HEK293 (cell line): ENCODE data around the gene DNAH1.

Experiments
- CTCF ChIA-PET: fragments of 350-600 bp; formaldehyde crosslinking; extraction: SDS; loops from one replicate; lab custom pipeline; 2021; ENCODE audit warnings: antibody characterized with exemption; lab: Yijun Ruan, JAX
- POLR2A ChIA-PET: fragments of 300-600 bp; formaldehyde crosslinking; extraction: SDS; loops from one replicate; lab custom pipeline; 2020; ENCODE audit warnings: antibody characterized with exemption, inconsistent platforms; lab: Yijun Ruan, JAX
- H3K27ac ChIP-seq: fragments of 200-500 bp; sonication (Bioruptor generic); 2 replicates; pipeline ENCODE4 v1.5.1; 2014; ENCODE audit warnings: low read depth, low read length, control low read depth, inconsistent platforms; ENCODE audit errors: extremely low read depth
- H3K36me3 ChIP-seq, 2 experiments: fragments of 200-500 bp in 1 of 2; sonication (Bioruptor generic) in 1 of 2; 1 replicate in 1 of 2; 2 replicates in 1 of 2; pipeline ENCODE4 v1.5.1; 2014 to 2017; ENCODE audit warnings: inconsistent platforms in 2 of 2, low read length in 2 of 2; ENCODE audit not compliant: control insufficient read depth in 2 of 2, insufficient read depth in 1 of 2
- H3K4me1 ChIP-seq: fragments of 200-500 bp; sonication (Bioruptor generic); 2 replicates; pipeline ENCODE4 v1.5.1; 2014; ENCODE audit warnings: mild to moderate bottlenecking, low read length, inconsistent platforms; ENCODE audit not compliant: control insufficient read depth, insufficient read depth
- H3K4me3 ChIP-seq: 2 replicates; pipeline ENCODE4 v1.5.1; 2011; ENCODE audit warnings: low read depth, mild to moderate bottlenecking, control low read depth, low read length, moderate library complexity
- H3K9me3 ChIP-seq: fragments of 200-500 bp; sonication (Bioruptor generic); 2 replicates; pipeline ENCODE4 v1.5.1; 2014; ENCODE audit warnings: low read depth, low read length, inconsistent platforms; ENCODE audit not compliant: control insufficient read depth, insufficient read depth
- BCL11B ChIP-seq: fragments of 450-650 bp; formaldehyde crosslinking; IDR thresholded peaks from 2 replicates; pipeline ENCODE4 v1.5.1; 2016; ENCODE audit warnings: low read depth, missing biosample characterization, missing genetic modification characterization
- MEIS1 ChIP-seq: sonication (generic); formaldehyde crosslinking; IDR thresholded peaks from 2 replicates; pipeline ENCODE4 v1.8.1; 2022; ENCODE audit warnings: missing genetic modification reagents, mild to moderate bottlenecking, borderline replicate concordance
- PBX3 ChIP-seq: sonication (generic); formaldehyde crosslinking; IDR thresholded peaks from 2 replicates; pipeline ENCODE4 v1.8.1; 2022; ENCODE audit warnings: mild to moderate bottlenecking, moderate library complexity, missing genetic modification reagents
- TCF7L2 ChIP-seq: IDR thresholded peaks from 2 replicates; pipeline ENCODE4 v1.6.1; 2011; ENCODE audit warnings: low read depth, mild to moderate bottlenecking, inconsistent platforms, low read length, moderate library complexity, borderline replicate concordance
- TSHZ1 ChIP-seq: fragments of 450-650 bp; formaldehyde crosslinking; IDR thresholded peaks from 2 replicates; pipeline ENCODE4 v1.5.1; 2016; ENCODE audit warnings: missing biosample characterization, missing genetic modification characterization, borderline replicate concordance
- ZBTB44 ChIP-seq: fragments of 450-650 bp; IDR thresholded peaks from 2 replicates; pipeline ENCODE4 v1.5.1; 2018; ENCODE audit warnings: missing biosample characterization, mild to moderate bottlenecking, missing genetic modification characterization
- ZFP41 ChIP-seq: fragments of 450-650 bp; formaldehyde crosslinking; IDR thresholded peaks from 2 replicates; pipeline ENCODE4 v1.5.1; 2016; ENCODE audit warnings: missing biosample characterization, missing genetic modification characterization, borderline replicate concordance
- ZNF138 ChIP-seq: fragments of 450-650 bp; formaldehyde crosslinking; IDR thresholded peaks from 2 replicates; pipeline ENCODE4 v1.5.1; 2016; ENCODE audit warnings: missing biosample characterization, missing genetic modification characterization, borderline replicate concordance
- ZNF157 ChIP-seq: fragments of 450-650 bp; formaldehyde crosslinking; IDR thresholded peaks from 2 replicates; pipeline ENCODE4 v1.5.1; 2016; ENCODE audit warnings: missing biosample characterization, missing genetic modification characterization
- ZNF19 ChIP-seq: fragments of 450-650 bp; formaldehyde crosslinking; IDR thresholded peaks from 2 replicates; pipeline ENCODE4; 2016; ENCODE audit warnings: missing biosample characterization, missing genetic modification characterization, low read depth
- ZNF2 ChIP-seq: fragments of 450-650 bp; formaldehyde crosslinking; IDR thresholded peaks from 2 replicates; pipeline ENCODE4 v1.5.1; 2016; ENCODE audit warnings: missing biosample characterization, missing genetic modification characterization
- ZNF214 ChIP-seq: fragments of 450-650 bp; formaldehyde crosslinking; IDR thresholded peaks from 2 replicates; pipeline ENCODE4 v1.5.1; 2017; ENCODE audit warnings: missing biosample characterization, mild to moderate bottlenecking, missing genetic modification characterization, borderline replicate concordance
- ZNF280C ChIP-seq: fragments of 450-650 bp; formaldehyde crosslinking; IDR thresholded peaks from 2 replicates; pipeline ENCODE4 v1.5.1; 2016; ENCODE audit warnings: missing biosample characterization, missing genetic modification characterization
- ZNF302 ChIP-seq: fragments of 450-650 bp; formaldehyde crosslinking; IDR thresholded peaks from 2 replicates; pipeline ENCODE4 v1.5.1; 2016; ENCODE audit warnings: missing biosample characterization, missing genetic modification characterization, low read depth
- ZNF449 ChIP-seq: fragments of 450-650 bp; formaldehyde crosslinking; IDR thresholded peaks from 2 replicates; pipeline ENCODE4 v1.5.1; 2017; ENCODE audit warnings: missing biosample characterization, mild to moderate bottlenecking, missing genetic modification characterization, moderate library complexity
- ZNF501 ChIP-seq: fragments of 450-650 bp; formaldehyde crosslinking; IDR thresholded peaks from 2 replicates; pipeline ENCODE4 v1.5.1; 2016; ENCODE audit warnings: missing biosample characterization, missing genetic modification characterization
- ZNF639 ChIP-seq: fragments of 450-650 bp; formaldehyde crosslinking; IDR thresholded peaks from 2 replicates; pipeline ENCODE4 v1.5.1; 2016; ENCODE audit warnings: missing biosample characterization, missing genetic modification characterization
- ZNF664 ChIP-seq: fragments of 450-650 bp; formaldehyde crosslinking; IDR thresholded peaks from 2 replicates; pipeline ENCODE4 v1.5.1; 2016; ENCODE audit warnings: missing biosample characterization, missing genetic modification characterization
- ZNF704 ChIP-seq: fragments of 450-650 bp; formaldehyde crosslinking; IDR thresholded peaks from 2 replicates; pipeline ENCODE4 v1.5.1; 2016; ENCODE audit warnings: missing biosample characterization, missing genetic modification characterization
- ZNF830 ChIP-seq: fragments of 450-650 bp; IDR thresholded peaks from 2 replicates; pipeline ENCODE4 v1.5.0; 2018; ENCODE audit warnings: missing biosample characterization, missing genetic modification characterization, low read depth, mild to moderate bottlenecking, moderate library complexity

Gene DNAH1

GRCh38 chr3:52277071-52277964, 38.8 kb upstream of the DNAH1 start (continued):
- TF ChIP-seq BCL11B (tag by site-specific recombination) (peak; percentile 14), ZNF19 (no peak), ZNF704 (tag by site-specific recombination) (no peak), ZNF449 (tag by site-specific recombination) (no peak), ZBTB44 (tag by site-specific recombination) (no peak)

GRCh38 chr3:52277972-52278509, 38.1 kb upstream of the DNAH1 start:
- ChIA-PET POLR2A (interaction anchor here (0.7 to 2.3 kb wide), 5 partner anchors 9 to 336 kb away, joined by 3 to 23 read pairs (median 3); partner anchors contain the start of genes GLYCTK, PARP3, PPM1M and RRP9), CTCF (interaction anchor here (0.6 to 1.3 kb wide), 8 partner anchors 9 to 323 kb away, joined by 3 to 6 read pairs (median 4); partner anchors contain the start of gene GPR62)
- peak overlapping the region; percentile 82 for H3K4me3 ChIP-seq
- H3K4me1 ChIP-seq: no peaks in the 10 kb centered on the region
- H3K36me3 ChIP-seq: peaks cover 7 to 33% of the 10 kb centered on the region in 2 experiments; a peak in 2 of 3 replicates
- peak overlapping the region; percentile 95 for H3K27ac ChIP-seq
- H3K9me3 ChIP-seq: no peaks in the 10 kb centered on the region
- no peak for TF ChIP-seq TCF7L2
- TF ChIP-seq BCL11B (tag by site-specific recombination): 0 out of 2 replicates have a peak, but pooled peaks have one; percentile 10
- no peak for TF ChIP-seq ZNF280C (tag by site-specific recombination)
- TF ChIP-seq ZNF830 (tag by site-specific recombination): no peak
- no peak for TF ChIP-seq ZFP41
- TF ChIP-seq ZNF664 (tag by site-specific recombination): no peak
- TF ChIP-seq MEIS1 (CRISPR knock-in tag): no peak
- no peak for TF ChIP-seq ZNF138 (tag by site-specific recombination)
- no peak for TF ChIP-seq ZNF157 (tag by site-specific recombination)
- 0 out of 2 replicates have a peak, but pooled peaks have one; percentile 22 for TF ChIP-seq ZNF501 (tag by site-specific recombination)
- no peak for TF ChIP-seq PBX3 (CRISPR knock-in tag)
- TF ChIP-seq TSHZ1: no peak
- TF ChIP-seq ZNF214 (tag by site-specific recombination): no peak
- no peak for TF ChIP-seq ZNF639 (tag by site-specific recombination)
- no peak for TF ChIP-seq ZNF302 (tag by site-specific recombination)
- TF ChIP-seq ZNF2: no peak
